ENCODE results near the gene SMIM3. TPM values are rescaled to one million over a fixed set of nuclear protein-coding genes. Genes with fewer than 3 reads are reported as not detected.
"Not testable (repeated sequence)": the region's sequence is repeated elsewhere in the genome, so short reads cannot be mapped to it uniquely, and the experiment has no call there.

SMIM3 gene
- total and polyA plus RNA-seq, 2 of the 4 experiments (the other 2 are of a cell fraction) = 37.5 to 53.4 TPM

DNA sequence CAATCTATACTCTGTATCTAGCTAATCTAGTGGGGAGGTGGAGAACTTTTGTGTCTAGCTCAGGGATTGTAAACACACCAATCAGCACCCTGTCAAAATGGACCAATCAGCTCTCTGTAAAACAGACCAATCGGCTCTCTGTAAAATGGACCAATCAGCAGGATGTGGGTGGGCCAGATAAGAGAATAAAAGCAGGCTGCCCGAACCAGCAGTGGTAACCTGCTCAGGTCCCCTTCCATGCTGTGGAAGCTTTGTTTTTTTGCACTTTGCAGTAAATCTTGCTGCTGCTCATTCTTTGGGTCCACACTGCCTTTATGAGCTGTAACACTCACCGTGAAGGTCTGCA is 67.7 kb downstream of the SMIM3 start, which contains the start of gene IRGM:
Gene IRGM (plus strand): TSS at position 214 of the 346 bp plus-strand sequence. CDS start 1,603 bp downstream, outside the sequence.
- intact Hi-C loops (cut with micrococcal nuclease) (loop anchor here (2.0 to 5.0 kb wide), 3 partner anchors 114 to 387 kb away; no protein-coding TSS in a partner anchor), in situ Hi-C loops (cut with MboI; ENCODE audit: low sequenced_read_pairs) (loop anchor here (5.0 to 10.0 kb wide), 2 partner anchors 284 to 381 kb away; no protein-coding TSS in a partner anchor)
- H3K27ac ChIP-seq (ENCODE audit: insufficient read depth, low read length); H4K8ac ChIP-seq (ENCODE audit: low read depth in 2 of 2, low read length in 2 of 2); BruUV-seq (replicated peaks); H3K18ac ChIP-seq (ENCODE audit: low read depth, low read length); H3K9me3 ChIP-seq (ENCODE audit: control insufficient read depth, insufficient read depth, low read length); H3K56ac ChIP-seq (ENCODE audit: extremely low read depth, insufficient read depth, low read length); H4K20me1 ChIP-seq (ENCODE audit: insufficient read depth, low read length); H4K91ac ChIP-seq (ENCODE audit: insufficient read depth, low read depth, low read length); H2BK120ac ChIP-seq (ENCODE audit: low read depth, low read length); H3K4me3 ChIP-seq (ENCODE audit: insufficient read depth, low read depth, low read length); dilution Hi-C loops (cut with HindIII; ENCODE audit: low sequenced_read_pairs, unreplicated experiment); H3K36me3 ChIP-seq (ENCODE audit: control insufficient read depth, insufficient read depth, low read length); H3K4me2 ChIP-seq (ENCODE audit: low read depth, low read length); H2BK15ac ChIP-seq (ENCODE audit: low read depth, low read length); H2AK5ac ChIP-seq (ENCODE audit: low read depth, low read length); DNase-seq; H3K9ac ChIP-seq (ENCODE audit: low read depth, low read length); H3K14ac ChIP-seq (replicated peaks; ENCODE audit: low read depth, low read length); H4K5ac ChIP-seq (ENCODE audit: low read depth, low read length); POLR2A ChIA-PET (ENCODE audit: unreplicated experiment); H2BK5ac ChIP-seq (ENCODE audit: low read depth, low read length, poor library complexity, severe bottlenecking); H3K4me1 ChIP-seq (ENCODE audit: control insufficient read depth, insufficient read depth, low read length); H3K4ac ChIP-seq (ENCODE audit: low read depth, low read length); H3K23ac ChIP-seq (ENCODE audit: low read depth, low read length); H2BK20ac ChIP-seq (ENCODE audit: low read depth, low read length); H3K9me1 ChIP-seq (ENCODE audit: insufficient read depth, low read length); H3K79me1 ChIP-seq (ENCODE audit: low read depth in 1 of 2, low read length in 2 of 2); ATAC-seq (ENCODE audit: low read depth): not testable (repeated sequence)
- Histone ChIP-seq H3K27me3 (ENCODE audit: control insufficient read depth, insufficient read depth, low read length) (peaks cover 12% of the 10 kb centered on the region), H2AK9ac (replicated peaks; ENCODE audit: low read depth, low read length, poor library complexity) (peak within 1 kb of the TSS; percentile 57), H2AFZ (replicated peaks; ENCODE audit: low read length, poor library complexity) (peak within 1 kb of the TSS; percentile 66)
- WGBS, 2 experiments (ENCODE audit: extremely low coverage in 2 of 2, insufficient read length in 1 of 2) = 100% methylated on average over 1 of the region's 3 CpGs; no CpG with 5 or more reads in 1 of the 2 experiments
- CTCF ChIA-PET = interaction anchor here (0.8 to 2.5 kb wide), 2 partner anchors 45 to 50 kb away, joined by 3 to 26 read pairs; no protein-coding TSS in a partner anchor

Other genes with a start within 250 kb of the SMIM3 start
- 3.0 and 3.1 TPM in 2 replicates for gene SYNPO, start 138.1 kb upstream of the SMIM3 start, total RNA-seq (2012; rRNA removed)
- 22.6 and 24.8 TPM in 2 replicates for gene SYNPO, start 138.1 kb upstream of the SMIM3 start, polyA plus RNA-seq (2012; rRNA removed)
- under 0.01 TPM in 2 replicates for gene MYOZ3, start 117.5 kb upstream of the SMIM3 start, total RNA-seq (2012; rRNA removed)
- gene MYOZ3, start 117.5 kb upstream of the SMIM3 start, polyA plus RNA-seq (2012; rRNA removed) = 0.24 TPM in 2 replicates
- gene RBM22, start 77.7 kb upstream of the SMIM3 start, total RNA-seq (2012; rRNA removed) = 26.2 and 33.1 TPM in 2 replicates
- 30.2 and 34.2 TPM in 2 replicates for gene RBM22, start 77.7 kb upstream of the SMIM3 start, polyA plus RNA-seq (2012; rRNA removed)
- gene DCTN4, start 19.7 kb upstream of the SMIM3 start, total RNA-seq (2012; rRNA removed) = 50.2 and 56.1 TPM in 2 replicates
- gene DCTN4, start 19.7 kb upstream of the SMIM3 start, polyA plus RNA-seq (2012; rRNA removed) = 26.6 and 28.1 TPM in 2 replicates
- not detected in 2 replicates for gene IRGM, start 67.8 kb downstream of the SMIM3 start, total RNA-seq (2012; rRNA removed)
- not detected in 2 replicates for gene IRGM, start 67.8 kb downstream of the SMIM3 start, polyA plus RNA-seq (2012; rRNA removed)
- gene ZNF300, start 126.2 kb downstream of the SMIM3 start, total RNA-seq (2012; rRNA removed) = 6.1 and 7.5 TPM in 2 replicates
- gene ZNF300, start 126.2 kb downstream of the SMIM3 start, polyA plus RNA-seq (2012; rRNA removed) = 4.2 and 5.2 TPM in 2 replicates
- 0.28 and 0.36 TPM in 2 replicates for gene GPX3, start 241.8 kb downstream of the SMIM3 start, total RNA-seq (2012; rRNA removed)
- gene GPX3, start 241.8 kb downstream of the SMIM3 start, polyA plus RNA-seq (2012; rRNA removed) = 1.0 and 1.3 TPM in 2 replicates

Data from IMR-90 (cell line).